OCI-LY1 (cell line): ENCODE measurements around the gene TMEM35A.

Source experiments
- CTCF ChIP-seq: fragments of 200-600 bp; sonication (generic), shearing (Covaris generic); IDR thresholded peaks from 2 replicates; pipeline ENCODE4 v1.5.1; 2017; ENCODE audit warnings: mild to moderate bottlenecking, antibody characterized with exemption, low read length, moderate library complexity, mixed read lengths
- EZH2 ChIP-seq: fragments of 200-600 bp; sonication (generic), shearing (Covaris generic); IDR thresholded peaks from 2 replicates; pipeline ENCODE4 v1.8.0; 2017; ENCODE audit warnings: borderline replicate concordance, mixed run types, mild to moderate bottlenecking, antibody characterized with exemption, low read length, moderate library complexity, mixed read lengths

GRCh38 chrX:101097546-101098453 is 19.1 kb downstream of the TMEM35A start, which contains the start of gene CENPI:
- no peak for TF ChIP-seq CTCF
- no peak for TF ChIP-seq EZH2
